Urinary bladder (tissue), 4 donors: ENCODE measurements around the gene NR6A1. TPM values are rescaled to one million over a fixed set of nuclear protein-coding genes. Genes with fewer than 3 reads are reported as not detected.

Experiments
- DNase-seq: peaks from one replicate; pipeline ENCODE4 v3.0.0-alpha.2; 2015; ENCODE audit errors: extremely low spot score
- H3K27ac ChIP-seq: one replicate; pipeline ENCODE4 v1.5.1; 2013; ENCODE audit warnings: low read depth, mild to moderate bottlenecking, moderate library complexity
- H3K36me3 ChIP-seq: one replicate; pipeline ENCODE4 v1.6.1; 2013; ENCODE audit warnings: mild to moderate bottlenecking, moderate library complexity; ENCODE audit not compliant: insufficient read depth
- H3K4me1 ChIP-seq: one replicate; pipeline ENCODE4 v1.6.1; 2013; ENCODE audit warnings: mild to moderate bottlenecking, moderate library complexity; ENCODE audit not compliant: insufficient read depth
- H3K4me3 ChIP-seq: one replicate; pipeline ENCODE4 v1.5.1; 2013; ENCODE audit warnings: low read depth, low read length
- WGBS: extraction: QIAGEN DNeasy Blood & Tissue Kit; methylation state at CpG from one replicate; pipeline ENCODE4 v1.1.7; 2013; 5-methylcytosine and 5-hydroxymethylcytosine counted together
- polyA plus RNA-seq: library from polyadenylated mRNA; stranded (reverse); fragments of 200-250 nt; gene quantifications from one replicate; pipeline ENCODE4 v1.2.3, GENCODE V29; 2013
- total RNA-seq: library from RNA; depleted of rRNA; stranded (reverse); fragments of >200 nt; gene quantifications from one replicate; pipeline ENCODE4 v1.2.3, GENCODE V29; 2014
- donor health status: healthy with polysubstance abuse.
- donor health status: healthy.

NR6A1 gene
- total and polyA plus RNA-seq, 2 donors: 0.29 to 1.4 TPM

- Histone ChIP-seq H3K4me3 (no peak overlapping the region), H3K36me3 (no peaks in the 10 kb centered on the region), H3K4me1 (no peaks in the 10 kb centered on the region), H3K27ac (no peak overlapping the region)
- no peak for DNase-seq
- WGBS: 62% methylated on average over 4 of the region's 4 CpGs
These were observed 4.1 kb downstream of the NR6A1 start for GRCh38 chr9:124766815-124767554.

DNA sequence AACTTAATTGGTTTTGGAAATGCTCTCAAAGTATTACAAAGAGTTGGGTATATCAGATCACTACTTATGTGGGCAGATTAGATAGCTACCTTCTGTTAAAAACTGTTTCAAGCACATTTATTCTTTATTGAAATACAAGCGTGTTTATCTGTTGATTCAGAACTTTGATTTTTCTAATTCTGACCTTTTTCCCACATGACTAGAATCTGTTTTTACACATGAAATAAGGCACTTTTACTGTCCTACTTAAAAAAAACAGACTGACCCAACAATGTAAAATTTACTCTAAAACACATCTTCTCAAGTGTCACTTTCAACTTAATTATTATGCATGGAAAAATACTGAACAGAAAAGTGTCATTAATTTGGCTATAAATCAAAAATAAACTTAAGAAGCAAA, 4.8 kb downstream of the NR6A1 start:
- H3K36me3 ChIP-seq: no peaks in the 10 kb centered on the region
- no peak overlapping the region for H3K27ac ChIP-seq
- no peak overlapping the region for H3K4me3 ChIP-seq
- no peaks in the 10 kb centered on the region for H3K4me1 ChIP-seq
- no peak for DNase-seq
- WGBS: 88% methylated on average over 1 of the region's 1 CpG

- Histone ChIP-seq H3K4me3 (no peak overlapping the region), H3K36me3 (no peaks in the 10 kb centered on the region), H3K4me1 (no peaks in the 10 kb centered on the region), H3K27ac (no peak overlapping the region)
- WGBS: 59% methylated on average over 6 of the region's 6 CpGs
- DNase-seq: no peak
These were observed 5.7 kb downstream of the NR6A1 start for GRCh38 chr9:124765439-124765835.

- Histone ChIP-seq H3K27ac (no peak overlapping the region), H3K4me3 (no peak overlapping the region), H3K4me1 (no peaks in the 10 kb centered on the region), H3K36me3 (no peaks in the 10 kb centered on the region)
- no peak for DNase-seq
- 70% methylated on average over 6 of the region's 6 CpGs for WGBS
These were observed 6.2 kb downstream of the NR6A1 start for GRCh38 chr9:124764774-124765438.

DNA sequence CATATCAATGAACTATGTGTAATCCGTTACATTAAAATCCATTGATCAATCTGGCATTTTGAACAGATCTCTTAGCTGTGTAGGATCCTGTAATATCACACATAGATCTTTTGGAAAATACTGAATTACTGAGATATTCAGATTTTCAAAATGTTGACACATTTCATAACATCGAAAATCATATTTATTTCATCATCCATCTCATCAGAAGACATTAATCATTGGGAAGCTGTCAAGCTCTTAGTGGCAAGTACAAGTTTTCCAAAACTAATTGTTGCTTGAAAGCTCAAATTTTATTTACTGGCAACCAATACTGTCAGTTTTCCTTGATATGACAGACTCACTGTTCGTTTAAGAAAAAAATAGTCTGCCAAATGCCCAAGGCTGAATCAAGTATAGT, 8.5 kb downstream of the NR6A1 start:
- H3K4me1 ChIP-seq: no peaks in the 10 kb centered on the region
- no peak overlapping the region for H3K27ac ChIP-seq
- H3K4me3 ChIP-seq: no peak overlapping the region
- H3K36me3 ChIP-seq: no peaks in the 10 kb centered on the region
- no peak for DNase-seq
- WGBS: 88% methylated on average over 3 of the region's 3 CpGs

- Histone ChIP-seq H3K4me3 (no peak overlapping the region), H3K4me1 (no peaks in the 10 kb centered on the region), H3K27ac (no peak overlapping the region), H3K36me3 (no peaks in the 10 kb centered on the region)
- WGBS: 69% methylated on average over 3 of the region's 3 CpGs
- DNase-seq: no peak
These were observed 9.4 kb downstream of the NR6A1 start for GRCh38 chr9:124761710-124762109.

DNA sequence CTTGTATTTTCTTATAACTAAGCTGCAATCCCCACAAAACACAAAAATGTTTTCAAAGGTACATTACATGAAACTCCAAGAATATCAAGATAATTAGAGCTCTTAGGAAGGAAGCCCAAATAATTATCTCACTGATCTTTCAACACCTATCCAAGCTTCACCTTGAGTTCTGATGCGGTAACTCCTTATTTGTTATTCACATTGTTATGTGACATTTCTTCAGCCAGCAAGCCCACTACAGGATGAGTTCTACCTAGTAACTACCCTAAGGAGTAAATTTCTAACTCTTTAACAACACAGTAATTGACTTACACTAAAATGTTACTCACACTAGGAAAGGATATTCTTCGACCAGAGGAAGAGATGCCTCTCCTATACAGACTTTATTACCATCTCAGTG, 9.9 kb downstream of the NR6A1 start:
- no peak overlapping the region for H3K27ac ChIP-seq
- H3K4me1 ChIP-seq: no peaks in the 10 kb centered on the region
- WGBS: 74% methylated on average over 2 of the region's 2 CpGs
- no peak overlapping the region for H3K4me3 ChIP-seq
- no peak for DNase-seq
- H3K36me3 ChIP-seq: no peaks in the 10 kb centered on the region

DNA sequence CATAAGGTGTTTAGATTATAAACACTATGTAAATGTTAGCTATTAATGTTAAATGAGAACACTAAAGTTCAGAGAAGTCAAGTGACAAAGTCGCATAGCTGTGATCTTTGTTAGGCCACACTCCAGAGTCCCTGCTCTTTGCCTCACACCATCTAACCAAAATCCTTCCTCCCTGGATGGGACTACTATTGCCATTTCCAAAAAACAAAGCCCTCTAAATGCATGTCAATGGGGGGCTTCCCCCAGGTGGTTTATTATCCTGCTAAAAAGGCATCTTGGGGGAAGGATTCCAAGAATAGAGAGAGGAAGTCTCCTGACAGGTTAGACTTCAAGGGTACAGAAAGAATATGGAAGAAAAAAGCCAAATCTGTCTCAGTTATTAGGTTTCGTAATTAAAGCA, 10.4 kb downstream of the NR6A1 start:
- WGBS: 95% methylated on average over 2 of the region's 2 CpGs
- Histone ChIP-seq H3K36me3 (no peaks in the 10 kb centered on the region), H3K4me1 (no peaks in the 10 kb centered on the region), H3K4me3 (no peak overlapping the region), H3K27ac (no peak overlapping the region)
- no peak for DNase-seq

GRCh38 chr9:124759327-124759726, 11.8 kb downstream of the NR6A1 start:
- DNase-seq: no peak
- peaks cover 1% of the 10 kb centered on the region for H3K36me3 ChIP-seq
- 88% methylated on average over 2 of the region's 2 CpGs for WGBS
- no peak overlapping the region for H3K4me3 ChIP-seq
- no peak overlapping the region for H3K27ac ChIP-seq
- H3K4me1 ChIP-seq: no peaks in the 10 kb centered on the region

- no peak overlapping the region for H3K27ac ChIP-seq
- H3K36me3 ChIP-seq: peaks cover 1% of the 10 kb centered on the region
- H3K4me3 ChIP-seq: no peak overlapping the region
- no peak for DNase-seq
- no peaks in the 10 kb centered on the region for H3K4me1 ChIP-seq
These were observed 12.4 kb downstream of the NR6A1 start for GRCh38 chr9:124758691-124759090.

GRCh38 chr9:124758061-124758460, 13.1 kb downstream of the NR6A1 start:
- WGBS: 30% methylated on average over 3 of the region's 3 CpGs
- Histone ChIP-seq H3K4me1 (no peaks in the 10 kb centered on the region), H3K4me3 (no peak overlapping the region), H3K36me3 (peaks cover 1% of the 10 kb centered on the region), H3K27ac (no peak overlapping the region)
- no peak for DNase-seq

GRCh38 chr9:124757616-124758015, 13.5 kb downstream of the NR6A1 start:
- Histone ChIP-seq H3K36me3 (peaks cover 1% of the 10 kb centered on the region), H3K27ac (no peak overlapping the region), H3K4me3 (no peak overlapping the region), H3K4me1 (no peaks in the 10 kb centered on the region)
- WGBS: 25% methylated on average over 6 of the region's 6 CpGs
- DNase-seq: no peak

DNA sequence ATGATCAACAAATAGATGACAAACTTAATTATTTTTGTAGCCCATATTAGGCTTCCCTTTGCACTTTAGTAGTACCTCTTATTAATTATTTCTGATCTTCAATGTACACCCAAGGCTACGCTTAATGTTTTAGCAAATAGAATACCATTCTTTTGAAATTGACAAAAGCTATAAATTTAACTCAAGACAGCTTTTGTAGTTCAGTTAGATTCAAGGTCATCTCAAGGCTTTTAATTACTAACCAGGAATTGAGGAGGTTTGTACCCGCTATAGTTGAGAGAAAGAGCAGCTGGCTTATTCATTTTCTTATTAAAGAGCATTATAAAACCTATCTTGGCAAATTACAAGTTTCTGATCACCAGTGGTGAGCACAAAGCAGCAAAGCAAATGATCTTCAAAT, 15.1 kb downstream of the NR6A1 start:
- DNase-seq: no peak
- peaks cover 1% of the 10 kb centered on the region for H3K36me3 ChIP-seq
- no peaks in the 10 kb centered on the region for H3K4me1 ChIP-seq
- H3K4me3 ChIP-seq: no peak overlapping the region
- no peak overlapping the region for H3K27ac ChIP-seq
- 93% methylated on average over 2 of the region's 2 CpGs for WGBS

- no peak overlapping the region for H3K4me3 ChIP-seq
- no peak for DNase-seq
- WGBS: 44% methylated on average over 3 of the region's 3 CpGs
- no peaks in the 10 kb centered on the region for H3K4me1 ChIP-seq
- no peak overlapping the region for H3K27ac ChIP-seq
- H3K36me3 ChIP-seq: peaks cover 1% of the 10 kb centered on the region
These were observed 16.1 kb downstream of the NR6A1 start for GRCh38 chr9:124755061-124755460.
